Right lobe of liver (tissue), 4 donors: ENCODE measurements around the gene SEMA7A.
"Not testable (repeated sequence)": the region's sequence is repeated elsewhere in the genome, so short reads cannot be mapped to it uniquely, and the experiment has no call there.

ENCODE experiments used
- POLR2A ChIP-seq: fragments of 450-650 bp; IDR thresholded peaks from one replicate; pipeline ENCODE4 v1.6.1; 2017; ENCODE audit warnings: antibody characterized with exemption, mild to moderate bottlenecking
- TF ChIP-seq, protein P1 (sequence below), 4 donors: fragments of 200-600 bp in 3 of 4; fragments of 450-650 bp in 1 of 4; IDR thresholded peaks; one replicate each; pipeline versions ENCODE4 v1.5.1 to v1.8.0; 2016 to 2022; ENCODE audit warnings: antibody characterized with exemption in 4 of 4, mild to moderate bottlenecking in 2 of 4
- donor health status: DM: no; HTN: no; CAD: no.
- donor health status: DM: no; HTN: no; CAD: no.
- donor health status: DM: no; HTN: yes; CAD: no.

DNA sequence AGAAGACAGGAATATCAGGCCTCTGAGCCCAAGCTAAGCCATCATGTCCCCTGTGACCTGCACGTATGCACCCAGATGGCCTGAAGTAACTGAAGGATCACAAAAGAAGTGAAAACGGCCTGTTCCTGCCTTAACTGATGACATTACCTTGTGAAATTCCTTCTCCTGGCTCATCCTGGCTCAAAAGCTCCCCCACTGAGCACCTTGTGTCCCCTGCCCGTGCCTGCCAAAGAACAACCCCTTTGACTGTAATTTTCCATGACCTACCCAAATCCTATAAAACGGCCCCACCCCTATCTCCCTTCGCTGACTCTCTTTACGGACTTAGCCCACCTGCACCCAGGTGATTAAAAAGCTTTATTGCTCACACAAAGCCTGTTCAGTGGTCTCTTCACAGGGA is 74.4 kb downstream of the SEMA7A start:
- TF ChIP-seq, protein P1, sequence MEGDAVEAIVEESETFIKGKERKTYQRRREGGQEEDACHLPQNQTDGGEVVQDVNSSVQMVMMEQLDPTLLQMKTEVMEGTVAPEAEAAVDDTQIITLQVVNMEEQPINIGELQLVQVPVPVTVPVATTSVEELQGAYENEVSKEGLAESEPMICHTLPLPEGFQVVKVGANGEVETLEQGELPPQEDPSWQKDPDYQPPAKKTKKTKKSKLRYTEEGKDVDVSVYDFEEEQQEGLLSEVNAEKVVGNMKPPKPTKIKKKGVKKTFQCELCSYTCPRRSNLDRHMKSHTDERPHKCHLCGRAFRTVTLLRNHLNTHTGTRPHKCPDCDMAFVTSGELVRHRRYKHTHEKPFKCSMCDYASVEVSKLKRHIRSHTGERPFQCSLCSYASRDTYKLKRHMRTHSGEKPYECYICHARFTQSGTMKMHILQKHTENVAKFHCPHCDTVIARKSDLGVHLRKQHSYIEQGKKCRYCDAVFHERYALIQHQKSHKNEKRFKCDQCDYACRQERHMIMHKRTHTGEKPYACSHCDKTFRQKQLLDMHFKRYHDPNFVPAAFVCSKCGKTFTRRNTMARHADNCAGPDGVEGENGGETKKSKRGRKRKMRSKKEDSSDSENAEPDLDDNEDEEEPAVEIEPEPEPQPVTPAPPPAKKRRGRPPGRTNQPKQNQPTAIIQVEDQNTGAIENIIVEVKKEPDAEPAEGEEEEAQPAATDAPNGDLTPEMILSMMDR (IDR thresholded peaks at IDR 0.05): not testable (repeated sequence)
- TF ChIP-seq POLR2A: not testable (repeated sequence)
